Esophagus (tissue), 2 donors: ENCODE measurements around the gene R3HDM2. TPM values are rescaled to one million over a fixed set of nuclear protein-coding genes. Genes with fewer than 3 reads are reported as not detected.

Experiments used
- H3K27ac ChIP-seq, 2 donors: one replicate each; pipeline ENCODE4 v1.5.1; 2013; ENCODE audit warnings: low read depth in 2 of 2, mild to moderate bottlenecking in 2 of 2, inconsistent platforms in 1 of 2, low read length in 1 of 2, moderate library complexity in 1 of 2
- H3K27me3 ChIP-seq, 2 donors: one replicate each; pipeline ENCODE4 v1.6.1; 2013; ENCODE audit warnings: low read length in 2 of 2, control low read depth in 1 of 2, mild to moderate bottlenecking in 1 of 2; ENCODE audit not compliant: insufficient read depth in 2 of 2, control insufficient read depth in 1 of 2
- H3K36me3 ChIP-seq, 2 donors: one replicate each; pipeline ENCODE4 v1.6.1; 2013; ENCODE audit warnings: low read length in 1 of 2; ENCODE audit not compliant: control insufficient read depth in 2 of 2, insufficient read depth in 2 of 2
- H3K4me1 ChIP-seq, 2 donors: one replicate each; pipeline ENCODE4 v1.6.1; 2013; ENCODE audit warnings: low read length in 1 of 2; ENCODE audit not compliant: control insufficient read depth in 2 of 2, insufficient read depth in 2 of 2
- H3K4me3 ChIP-seq, 2 donors: one replicate each; pipeline ENCODE4 v1.5.1; 2013; ENCODE audit warnings: low read length in 2 of 2, mild to moderate bottlenecking in 2 of 2, low read depth in 1 of 2, moderate library complexity in 1 of 2
- H3K9me3 ChIP-seq, 2 donors: one replicate each; pipeline ENCODE4 v1.6.1; 2013; ENCODE audit warnings: mild to moderate bottlenecking in 2 of 2, low read depth in 1 of 2, low read length in 1 of 2, moderate library complexity in 1 of 2; ENCODE audit not compliant: control insufficient read depth in 2 of 2, insufficient read depth in 1 of 2
- WGBS, 2 donors: extraction: QIAGEN DNeasy Blood & Tissue Kit; methylation state at CpG; one replicate each; pipeline ENCODE4 v1.1.7; 2013; 5-methylcytosine and 5-hydroxymethylcytosine counted together
- polyA plus RNA-seq, 2 donors: library from polyadenylated mRNA; stranded (reverse); fragments of 200-250 nt; gene quantifications; one replicate each; pipeline ENCODE4 v1.2.3, GENCODE V29; 2013
- donor health status: healthy with polysubstance abuse.
- donor health status: Bipolar disorder and iron deficiency.

Gene R3HDM2
- polyA plus RNA-seq, 2 donors: 10.4 to 12.4 TPM

DNA sequence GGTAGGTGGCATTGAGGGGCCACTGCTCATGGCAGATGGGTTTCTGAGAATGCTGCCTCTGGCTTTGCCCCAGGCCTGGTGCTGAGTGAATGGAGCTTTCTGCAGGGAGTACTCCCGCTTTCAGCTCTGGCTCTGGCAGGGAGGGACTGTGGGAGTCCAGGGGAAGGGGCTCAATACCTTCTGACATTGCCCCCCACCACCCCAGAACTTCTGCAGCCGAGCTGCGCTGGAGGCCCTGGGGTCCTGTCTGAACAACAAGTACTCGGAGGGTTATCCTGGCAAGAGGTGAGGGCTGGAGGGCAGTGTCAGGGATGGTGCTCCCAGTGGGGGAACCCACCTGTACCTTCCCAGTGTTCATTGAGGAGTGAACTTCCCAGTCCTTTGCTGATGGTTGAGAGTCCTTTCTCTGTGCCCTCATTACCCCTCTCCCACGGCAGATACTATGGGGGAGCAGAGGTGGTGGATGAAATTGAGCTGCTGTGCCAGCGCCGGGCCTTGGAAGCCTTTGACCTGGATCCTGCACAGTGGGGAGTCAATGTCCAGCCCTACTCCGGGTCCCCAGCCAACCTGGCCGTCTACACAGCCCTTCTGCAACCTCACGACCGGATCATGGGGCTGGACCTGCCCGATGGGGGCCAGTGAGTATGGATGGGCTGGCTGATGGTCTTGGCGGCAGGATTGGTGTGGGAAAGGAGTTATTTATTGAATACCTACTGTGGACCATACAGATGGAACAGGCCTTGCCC is 199.4 kb downstream of the R3HDM2 start:
- WGBS, 2 donors: 92% methylated on average over 13 of the region's 13 CpGs
- Histone ChIP-seq H3K36me3 (peaks cover 9 to 34% of the 10 kb centered on the region in 2 donors), H3K4me3 (peak overlapping the region in 1 of 2 donors; percentile 78), H3K27me3 (no peaks in the 10 kb centered on the region), H3K27ac (no peak overlapping the region), H3K9me3 (no peaks in the 10 kb centered on the region), H3K4me1 (peaks cover 7 to 25% of the 10 kb centered on the region in 2 donors)

GRCh38 chr12:57230381-57231155 is 200.3 kb downstream of the R3HDM2 start:
- H3K9me3 ChIP-seq: no peaks in the 10 kb centered on the region
- peaks cover 7 to 19% of the 10 kb centered on the region in 2 donors for H3K4me1 ChIP-seq
- H3K27ac ChIP-seq: peak overlapping the region in 1 of 2 donors; percentile 45
- H3K27me3 ChIP-seq: no peaks in the 10 kb centered on the region
- 41 to 47% methylated on average over 10 of the region's 10 CpGs for WGBS, 2 donors
- H3K36me3 ChIP-seq: peaks cover 9 to 34% of the 10 kb centered on the region in 2 donors
- H3K4me3 ChIP-seq: peak overlapping the region; percentile 61 to 78

GRCh38 chr12:57229634-57230380 is 201.0 kb downstream of the R3HDM2 start, which contains the start of gene SHMT2:
SHMT2 (plus strand) TSS chr12:57229711; CDS start chr12:57229779, 68 bp downstream.
- Histone ChIP-seq H3K4me3 (peak within 1 kb of the TSS; percentile 61 to 78), H3K9me3 (no peaks in the 10 kb centered on the region), H3K27ac (peak within 1 kb of the TSS; percentile 44 to 45), H3K27me3 (no peaks in the 10 kb centered on the region), H3K36me3 (peaks cover 9 to 32% of the 10 kb centered on the region in 2 donors), H3K4me1 (peaks cover 7 to 19% of the 10 kb centered on the region in 2 donors)
- WGBS, 2 donors: 0% methylated on average over 42 of the region's 42 CpGs

GRCh38 chr12:57229046-57229633 is 201.7 kb downstream of the R3HDM2 start:
- Histone ChIP-seq H3K27ac (peak overlapping the region in 1 of 2 donors; percentile 45), H3K4me3 (peak overlapping the region in 1 of 2 donors; percentile 78), H3K36me3 (peaks cover 9 to 31% of the 10 kb centered on the region in 2 donors), H3K4me1 (peaks cover 7 to 18% of the 10 kb centered on the region in 2 donors), H3K9me3 (no peaks in the 10 kb centered on the region), H3K27me3 (no peaks in the 10 kb centered on the region)
- 13% methylated on average over 9 of the region's 9 CpGs for WGBS, 2 donors

DNA sequence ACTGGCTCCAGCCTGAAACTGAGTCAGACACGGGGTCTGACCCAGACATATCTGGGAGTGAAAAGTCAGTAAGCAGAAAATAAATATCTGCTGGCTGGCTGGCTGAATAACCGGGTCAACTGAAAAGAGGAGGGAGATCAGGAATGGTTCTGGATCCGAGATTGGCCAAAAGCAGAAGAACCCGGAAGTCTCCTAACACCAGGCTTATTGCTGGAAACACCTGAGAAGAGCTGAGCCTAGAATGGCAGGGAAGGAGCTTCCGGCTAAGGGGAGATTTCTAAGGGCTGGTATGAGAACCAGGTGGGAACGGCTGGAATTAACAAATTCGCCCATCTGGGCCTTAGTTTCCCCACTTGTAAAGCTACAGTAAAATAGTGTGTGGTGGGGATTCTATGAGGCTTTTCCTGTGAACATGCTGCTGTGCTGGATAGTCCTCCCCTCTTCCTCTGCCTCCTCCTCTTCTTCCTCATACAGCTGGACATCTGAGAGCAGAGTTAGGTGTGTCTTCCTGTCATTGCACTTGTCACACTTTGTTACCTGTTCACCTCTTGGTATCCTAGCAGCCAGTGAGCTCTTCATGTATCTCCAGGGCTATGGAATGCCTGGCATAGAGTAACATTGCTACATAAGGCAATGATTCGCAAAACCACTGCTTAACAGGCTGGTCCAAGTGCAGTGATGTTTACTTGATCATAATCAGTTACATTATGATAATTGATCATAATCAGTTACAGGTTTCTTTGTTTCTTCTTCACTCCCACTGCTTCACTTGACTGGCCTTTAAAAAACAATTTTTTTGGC is 203.3 kb downstream of the R3HDM2 start:
- H3K9me3 ChIP-seq: no peaks in the 10 kb centered on the region
- H3K4me3 ChIP-seq: no peak overlapping the region
- no peak overlapping the region for H3K27ac ChIP-seq
- peaks cover 7 to 14% of the 10 kb centered on the region in 2 donors for H3K4me1 ChIP-seq
- WGBS, 2 donors: 56 to 61% methylated on average over 7 to 8 of the region's 8 CpGs
- H3K36me3 ChIP-seq: peaks cover 4 to 15% of the 10 kb centered on the region in 2 donors
- H3K27me3 ChIP-seq: peaks cover 0 to 5% of the 10 kb centered on the region in 2 donors

DNA sequence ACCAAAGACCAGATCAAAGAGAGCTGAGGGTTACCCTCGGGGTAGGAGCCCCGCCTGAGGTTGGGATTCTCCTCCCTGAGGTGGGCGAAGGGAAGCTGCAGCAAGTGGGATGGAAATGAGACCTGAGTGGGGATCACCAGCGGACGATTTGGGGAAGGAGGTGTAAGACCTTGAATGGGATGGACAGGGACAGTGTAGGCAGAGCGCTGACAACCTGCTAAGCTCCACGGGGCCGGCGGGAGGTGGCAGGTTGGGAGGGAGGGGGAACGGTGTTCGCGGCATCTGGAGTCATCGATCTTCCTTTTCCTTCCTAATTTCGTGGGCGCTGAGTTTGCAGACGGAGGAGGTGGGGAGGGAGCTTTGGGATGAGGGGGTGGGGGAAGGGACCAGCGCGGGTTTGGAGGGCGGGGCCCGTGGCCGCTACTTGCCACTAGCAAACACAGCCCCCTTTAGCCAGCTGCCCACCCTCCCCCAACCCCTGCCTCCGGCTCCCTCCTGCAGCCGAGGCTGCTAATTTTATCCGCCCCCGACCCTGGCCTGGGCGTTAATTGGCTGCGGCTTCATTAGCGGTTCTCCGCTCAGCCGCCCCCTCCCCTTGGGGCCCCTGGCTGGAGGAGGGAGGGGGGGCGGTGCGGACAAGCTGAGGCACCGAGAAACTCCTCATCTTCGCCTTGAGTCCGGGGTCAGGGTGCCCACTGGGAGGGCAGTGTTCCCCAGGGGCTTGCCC is 204.1 kb downstream of the R3HDM2 start:
- peaks cover 0 to 10% of the 10 kb centered on the region in 2 donors for H3K27me3 ChIP-seq
- H3K27ac ChIP-seq: no peak overlapping the region
- H3K4me3 ChIP-seq: no peak overlapping the region
- no peaks in the 10 kb centered on the region for H3K9me3 ChIP-seq
- peaks cover 0 to 7% of the 10 kb centered on the region in 2 donors for H3K36me3 ChIP-seq
- WGBS, 2 donors: 22 to 24% methylated on average over 25 to 35 of the region's 35 CpGs
- peaks cover 7 to 14% of the 10 kb centered on the region in 2 donors for H3K4me1 ChIP-seq

DNA sequence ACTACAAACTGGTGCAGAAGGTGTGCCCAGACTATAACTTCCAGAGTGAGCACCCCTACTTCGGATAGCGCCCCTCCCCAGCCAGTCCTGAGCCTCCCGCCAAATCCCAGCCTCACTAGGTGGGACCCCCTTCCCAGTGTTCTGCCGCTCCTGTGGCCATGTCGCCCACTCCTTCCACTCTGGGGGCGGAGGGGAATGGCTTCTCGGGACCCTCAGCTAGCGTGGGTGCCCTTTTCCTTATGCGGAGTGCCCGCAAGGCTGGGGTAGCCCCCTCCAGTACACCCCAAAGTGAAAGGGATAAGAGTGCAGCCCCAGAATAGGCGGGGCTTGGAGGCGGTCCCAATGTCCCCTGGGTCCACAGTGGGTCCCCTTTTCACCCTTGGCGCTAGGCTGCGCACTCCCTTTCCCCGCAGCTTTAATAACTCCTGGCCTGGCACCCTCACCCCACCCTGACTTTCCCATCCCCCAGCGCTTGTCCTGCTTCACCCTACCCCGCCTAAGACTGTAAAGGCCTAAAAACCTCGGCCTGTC is 205.1 kb downstream of the R3HDM2 start:
- Histone ChIP-seq H3K4me3 (no peak overlapping the region), H3K27me3 (peaks cover 0 to 16% of the 10 kb centered on the region in 2 donors), H3K36me3 (no peaks in the 10 kb centered on the region), H3K9me3 (no peaks in the 10 kb centered on the region), H3K4me1 (peaks cover 6 to 12% of the 10 kb centered on the region in 2 donors), H3K27ac (no peak overlapping the region)
- WGBS, 2 donors: 55 to 68% methylated on average over 17 to 18 of the region's 18 CpGs
